NCI-H1436 treated with DMSO at 0.1 percent for 48 hours (cell line): ENCODE measurements around the gene NDE1.
A peak's percentile ranks its signal among the peaks of the same experiment; 100 is the strongest.
"Not testable (repeated sequence)": the region's sequence is repeated elsewhere in the genome, so short reads cannot be mapped to it uniquely, and the experiment has no call there.

Experiments used
- DNase-seq: peaks from one replicate; lab custom pipeline; 2025; lab: John Stamatoyannopoulos, UW

Gene NDE1

GRCh38 chr16:15650019-15650697 lies at the start of gene NDE1:
Gene NDE1, plus strand, starts transcription at chr16:15650245. Its CDS starts 14,534 bp downstream, at chr16:15664779.
- peak; percentile 13 for DNase-seq

- no peak for DNase-seq
These were observed 48.7 kb upstream of the NDE1 start for GRCh38 chr16:15601212-15601879.

GRCh38 chr16:15602285-15603044 lies 47.6 kb upstream of the NDE1 start:
- DNase-seq = no peak

GRCh38 chr16:15604460-15605440 lies 45.3 kb upstream of the NDE1 start:
- no peak for DNase-seq

GRCh38 chr16:15605839-15606517 lies 44.1 kb upstream of the NDE1 start:
- DNase-seq = no peak

- no peak for DNase-seq
These were observed 43.4 kb upstream of the NDE1 start for GRCh38 chr16:15606518-15607220.

- DNase-seq = not testable (repeated sequence)
These were observed 42.8 kb upstream of the NDE1 start for GRCh38 chr16:15607221-15607699.

GRCh38 chr16:15607700-15608396 lies 42.2 kb upstream of the NDE1 start:
- DNase-seq = no peak

GRCh38 chr16:15608398-15609285 lies 41.4 kb upstream of the NDE1 start:
- no peak for DNase-seq

- no peak for DNase-seq
These were observed 40.8 kb upstream of the NDE1 start for GRCh38 chr16:15609286-15609649.

- no peak for DNase-seq
These were observed 39.6 kb upstream of the NDE1 start for GRCh38 chr16:15610369-15610871.

GRCh38 chr16:15611610-15612009 lies 38.4 kb upstream of the NDE1 start:
- DNase-seq = no peak

GRCh38 chr16:15613676-15614075 lies 36.4 kb upstream of the NDE1 start:
- no peak for DNase-seq

GRCh38 chr16:15616012-15616411 lies 34.0 kb upstream of the NDE1 start:
- DNase-seq = no peak

GRCh38 chr16:15616475-15617165 lies 33.4 kb upstream of the NDE1 start:
- no peak for DNase-seq

- no peak for DNase-seq
These were observed 32.1 kb upstream of the NDE1 start for GRCh38 chr16:15617901-15618300.

GRCh38 chr16:15618392-15618791 lies 31.7 kb upstream of the NDE1 start:
- no peak for DNase-seq

GRCh38 chr16:15620611-15621195 lies 29.3 kb upstream of the NDE1 start:
- no peak for DNase-seq
